ENCODE results near the gene EFNA1.

Gene EFNA1

GRCh38 chr1:155127105-155127966 lies at the start of gene EFNA1:
EFNA1 (plus strand) TSS chr1:155127876; CDS start chr1:155127978, 102 bp downstream.
- DNase-seq = peak; percentile 32

- DNase-seq = peak; percentile 55
These were observed 49.0 kb upstream of the EFNA1 start, which contains the start of gene EFNA3 for GRCh38 chr1:155078469-155079209. EFNA3 (plus strand) TSS chr1:155078837; CDS start chr1:155078942, 105 bp downstream.

GRCh38 chr1:155079210-155079486 lies 48.5 kb upstream of the EFNA1 start:
- no peak for DNase-seq

GRCh38 chr1:155079487-155080311 lies 48.0 kb upstream of the EFNA1 start:
- no peak for DNase-seq

GRCh38 chr1:155080312-155081228 lies 47.1 kb upstream of the EFNA1 start:
- no peak for DNase-seq

GRCh38 chr1:155081472-155082300 lies 46.0 kb upstream of the EFNA1 start:
- no peak for DNase-seq

- no peak for DNase-seq
These were observed 45.2 kb upstream of the EFNA1 start for GRCh38 chr1:155082301-155083051.

GRCh38 chr1:155083052-155083541 lies 44.6 kb upstream of the EFNA1 start:
- DNase-seq = no peak

GRCh38 chr1:155083865-155084721 lies 43.6 kb upstream of the EFNA1 start:
- no peak for DNase-seq

GRCh38 chr1:155084722-155085503 lies 42.8 kb upstream of the EFNA1 start:
- peak; percentile 91 for DNase-seq

GRCh38 chr1:155085504-155086127 lies 42.1 kb upstream of the EFNA1 start:
- peak; percentile 77 for DNase-seq

- DNase-seq = peak; percentile 73
These were observed 41.4 kb upstream of the EFNA1 start for GRCh38 chr1:155086128-155086741.

GRCh38 chr1:155086856-155087535 lies 40.7 kb upstream of the EFNA1 start:
- no peak for DNase-seq

- peak; percentile 71 for DNase-seq
These were observed 36.3 kb upstream of the EFNA1 start for GRCh38 chr1:155091071-155092051.

GRCh38 chr1:155092131-155092530 lies 35.5 kb upstream of the EFNA1 start:
- no peak for DNase-seq
